GM12878 (cell line): ENCODE data around the gene LPCAT3. TPM values are rescaled to one million over a fixed set of nuclear protein-coding genes. Genes with fewer than 3 reads are reported as not detected.
A peak's percentile ranks its signal among the peaks of the same experiment; 100 is the strongest.

ENCODE experiments used
- ATAC-seq: fragments of 200-7000 bp; cut with Tn5 transposase; 3 replicates; pipeline ENCODE4 v1.9.1; 2020; ENCODE audit warnings: mild to moderate bottlenecking, moderate library complexity
- BruUV-seq: library from RNA; stranded (reverse); fragments of 400-500 nt; replicated peaks from 2 replicates; lab custom pipeline; 2021; lab: Mats Ljungman, UMichigan
- CTCF ChIA-PET: fragments of 300-600 bp; sonication (Branson Sonifier 250); formaldehyde crosslinking; extraction: SDS; loops from one replicate; lab custom pipeline; 2021; ENCODE audit warnings: inconsistent platforms; lab: Yijun Ruan, JAX
- POLR2A ChIA-PET: fragments of 350-600 bp; formaldehyde crosslinking; extraction: SDS; loops from one replicate; lab custom pipeline; 2021; ENCODE audit warnings: inconsistent platforms; lab: Charles Lee
- RAD21 ChIA-PET: fragments of 300-600 bp; sonication (Branson Sonifier 250); formaldehyde crosslinking; loops from one replicate; lab custom pipeline; 2023; ENCODE audit warnings: antibody characterized with exemption; ENCODE audit not compliant: unreplicated experiment; lab: Charles Lee
- SMC1A ChIA-PET: fragments of 300-600 bp; sonication (Branson Sonifier 250); formaldehyde crosslinking; loops from one replicate; lab custom pipeline; 2023; ENCODE audit not compliant: unreplicated experiment, uncharacterized antibody; lab: Charles Lee
- DNase-seq: peaks from one replicate; pipeline ENCODE4 v3.0.0-alpha.2; 2011; ENCODE audit warnings: low read depth, low spot score
- FAIRE-seq: peaks from 3 replicates; lab custom pipeline; 2011; peaks lifted over from hg19 to GRCh38; lab: Jason Lieb, UNC
- H2AFZ ChIP-seq: 2 replicates; pipeline ENCODE4 v1.6.0; 2011; ENCODE audit warnings: low read depth, low read length, control low read depth; ENCODE audit not compliant: control insufficient read depth
- H3K27ac ChIP-seq: 2 replicates; pipeline ENCODE4 v1.5.1; 2011; ENCODE audit warnings: control low read depth; ENCODE audit not compliant: control insufficient read depth, insufficient read depth
- H3K27me3 ChIP-seq, 2 experiments: replicated peaks in 1 of 2; 2 replicates each; pipeline versions ENCODE4 v1.6.0 to v1.6.1; 2011; ENCODE audit warnings: low read length in 1 of 2; ENCODE audit not compliant: control insufficient read depth in 2 of 2, insufficient read depth in 2 of 2
- H3K36me3 ChIP-seq, 2 experiments: 2 replicates each; pipeline ENCODE4 v1.5.1; 2011; ENCODE audit warnings: low read length in 1 of 2; ENCODE audit not compliant: control insufficient read depth in 2 of 2, insufficient read depth in 2 of 2
- H3K4me1 ChIP-seq: 2 replicates; pipeline ENCODE4 v1.6.1; 2011; ENCODE audit warnings: mild to moderate bottlenecking, low read length, moderate library complexity, mixed read lengths; ENCODE audit not compliant: control insufficient read depth, insufficient read depth
- H3K4me2 ChIP-seq: 2 replicates; pipeline ENCODE4 v1.6.0; 2011; ENCODE audit warnings: control low read depth; ENCODE audit not compliant: control insufficient read depth, insufficient read depth
- H3K4me3 ChIP-seq: fragments of 200-600 bp; sonication (generic); 2 replicates; pipeline ENCODE4 v1.5.1; 2016
- H3K79me2 ChIP-seq: 2 replicates; pipeline ENCODE4 v1.6.0; 2011; ENCODE audit warnings: low read length; ENCODE audit not compliant: control insufficient read depth, insufficient read depth
- H3K9ac ChIP-seq: 2 replicates; pipeline ENCODE4 v1.8.0; 2011; ENCODE audit warnings: low read length, control low read depth, mixed read lengths; ENCODE audit not compliant: control insufficient read depth, insufficient read depth
- H3K9me3 ChIP-seq: replicated peaks from 3 replicates; pipeline ENCODE4 v1.5.1; 2011; ENCODE audit warnings: mild to moderate bottlenecking, low read length; ENCODE audit not compliant: control insufficient read depth, insufficient read depth
- H4K20me1 ChIP-seq: 2 replicates; pipeline ENCODE4 v1.6.0; 2011; ENCODE audit not compliant: control insufficient read depth, insufficient read depth
- ASH2L ChIP-seq: fragments of 300-600, 200-600 bp; sonication (generic); IDR thresholded peaks from 2 replicates; pipeline ENCODE4 v1.6.1; 2017; ENCODE audit warnings: low read depth, mild to moderate bottlenecking, borderline replicate concordance
- BHLHE40 ChIP-seq, 2 experiments: fragments of 450-650 bp in 1 of 2; IDR thresholded peaks; 2 replicates each; pipeline ENCODE4 v1.6.1; 2011 to 2017; ENCODE audit warnings: low read depth in 2 of 2, borderline replicate concordance in 1 of 2, improper control_type of control experiment in 1 of 2, low read length in 1 of 2, mild to moderate bottlenecking in 1 of 2
- CEBPZ ChIP-seq: fragments of 150-350 bp; IDR thresholded peaks from 2 replicates; pipeline ENCODE4 v1.6.1; 2016; ENCODE audit warnings: low read depth, low read length
- ESRRA ChIP-seq: IDR thresholded peaks from 2 replicates; pipeline ENCODE4 v1.6.1; 2012; ENCODE audit warnings: mild to moderate bottlenecking, low read length, improper control_type of control experiment
- HDAC6 ChIP-seq: fragments of 200-600 bp; sonication (generic); IDR thresholded peaks from one replicate; pipeline ENCODE4 v1.8.0; 2017; ENCODE audit warnings: antibody characterized with exemption; ENCODE audit not compliant: unreplicated experiment
- JUNB ChIP-seq: IDR thresholded peaks from 2 replicates; pipeline ENCODE4 v1.6.1; 2016; ENCODE audit warnings: antibody characterized with exemption, mild to moderate bottlenecking
- MEF2A ChIP-seq: IDR thresholded peaks from 2 replicates; pipeline ENCODE4 v1.6.1; 2011; ENCODE audit warnings: low read depth, mild to moderate bottlenecking, low read length, moderate library complexity; ENCODE audit not compliant: insufficient read depth
- RAD21 ChIP-seq: IDR thresholded peaks from 2 replicates; pipeline ENCODE4 v1.6.1; 2011; ENCODE audit warnings: mild to moderate bottlenecking, low read depth, low read length, moderate library complexity; ENCODE audit not compliant: insufficient read depth
- RUNX3 ChIP-seq: IDR thresholded peaks from 2 replicates; pipeline ENCODE4 v1.6.1; 2012; ENCODE audit warnings: low read length, inconsistent platforms
- SMAD1 ChIP-seq: fragments of 450-650 bp; IDR thresholded peaks from 2 replicates; pipeline ENCODE4 v1.6.1; 2018; ENCODE audit warnings: mild to moderate bottlenecking, low read depth; ENCODE audit not compliant: partially characterized antibody
- SMAD5 ChIP-seq: IDR thresholded peaks from 2 replicates; pipeline ENCODE4 v1.6.1; 2016; ENCODE audit warnings: antibody characterized with exemption, low read depth
- SMARCA5 ChIP-seq: fragments of 450-650 bp; IDR thresholded peaks from 2 replicates; pipeline ENCODE4 v1.6.1; 2017; ENCODE audit warnings: mild to moderate bottlenecking
- SUPT20H ChIP-seq: IDR thresholded peaks from 2 replicates; pipeline ENCODE4 v1.6.1; 2011; ENCODE audit warnings: low read depth, mild to moderate bottlenecking, low read length, moderate library complexity, borderline replicate concordance; ENCODE audit not compliant: control insufficient read depth
- SUZ12 ChIP-seq: fragments of 200-600 bp; sonication (generic); IDR thresholded peaks from one replicate; pipeline ENCODE4 v1.6.1; 2018; ENCODE audit warnings: antibody characterized with exemption, mild to moderate bottlenecking; ENCODE audit not compliant: unreplicated experiment
- TCF12 ChIP-seq: IDR thresholded peaks from 2 replicates; pipeline ENCODE4 v1.6.1; 2011; ENCODE audit warnings: low read depth, mild to moderate bottlenecking, low read length
- USF2 ChIP-seq: IDR thresholded peaks from 2 replicates; pipeline ENCODE4 v1.6.1; 2011; ENCODE audit warnings: low read depth, low read length, improper control_type of control experiment, borderline replicate concordance
- ZNF207 ChIP-seq: fragments of 450-650 bp; IDR thresholded peaks from 2 replicates; pipeline ENCODE4 v1.6.1; 2014; ENCODE audit warnings: antibody characterized with exemption, mild to moderate bottlenecking, borderline replicate concordance
- WGBS: methylation state at CpG from one replicate; pipeline ENCODE4 v1.1.6; 2016; ENCODE audit warnings: low lambda C conversion rate; ENCODE audit not compliant: insufficient replicate concordance, insufficient coverage; ENCODE audit errors: missing lambda C conversion rate; 5-methylcytosine and 5-hydroxymethylcytosine counted together
- in situ Hi-C: fragments of 300-500 bp; cut with MboI; formaldehyde crosslinking; loops from 9 replicates; pipeline ENCODE4 v1.14.3; 2018; ENCODE audit warnings: mixed read lengths
- intact Hi-C: fragments of 100-400 bp; cut with micrococcal nuclease; formaldehyde crosslinking; loops from one replicate; pipeline ENCODE4 v1.14.2; 2022; ENCODE audit not compliant: unreplicated experiment
- polyA plus RNA-seq, 11 experiments: library from polyadenylated mRNA; depleted of rRNA in 4 of 11; unstranded in 6 of 11; stranded (reverse) in 5 of 11; fragments of >200 nt; fragmentation: Nextera tagmentation in 4 of 11; fragmentation: Illumina TruSeq in 1 of 11; extraction: Ambion mirVana in 4 of 11; extraction: Trizol in 1 of 11; gene quantifications; 1 replicate in 1 of 11; 2 replicates in 10 of 11; pipeline versions ENCODE4 v1.2.1 to v1.2.3, GENCODE V29; 2011 to 2016; ENCODE audit warnings: inconsistent platforms in 2 of 11, missing spikeins in 2 of 11, low read depth in 1 of 11
- total RNA-seq, 4 experiments: library from RNA; depleted of rRNA in 3 of 4; stranded (reverse); fragments of >200 nt in 3 of 4; fragmentation: Illumina TruSeq in 1 of 4; extraction: Trizol in 1 of 4; gene quantifications; 2 replicates each; pipeline versions ENCODE4 v1.2.1 to v1.2.3, GENCODE V29; 2013 to 2021

The LPCAT3 gene
- total and polyA plus RNA-seq, 10 of the 15 experiments (the other 5 are each of a cell fraction or from before 2014, with no cell fraction given) = 2.6 to 48.3 (median 23.0) TPM

GRCh38 chr12:6952863-6953441, 65.3 kb downstream of the LPCAT3 start:
- RAD21 ChIA-PET = interaction anchor here (0.5 to 3.4 kb wide), 6 partner anchors 9 to 504 kb away, joined by 3 to 16 read pairs (median 7); partner anchors contain the start of genes C12orf57 and RNU7-1
- SMC1A ChIA-PET = interaction anchor here (1.6 to 11.6 kb wide), 2 partner anchors 7 to 9 kb away, joined by 6 to 395 read pairs; partner anchors contain the start of genes C12orf57 and RNU7-1
- BruUV-seq = TSS peak; percentile 91
- peaks cover 73% of the 10 kb centered on the region for H3K4me1 ChIP-seq
- H4K20me1 ChIP-seq = no peaks in the 10 kb centered on the region
- peak overlapping the region; percentile 95 for H3K4me3 ChIP-seq
- H3K9ac ChIP-seq = peak overlapping the region; percentile 99
- no peaks in the 10 kb centered on the region for H3K9me3 ChIP-seq
- in situ Hi-C loops (loop anchor here (25.0 kb wide), 1 partner anchor 1684 kb away; no protein-coding TSS in a partner anchor), intact Hi-C loops (loop anchor here (1.0 kb wide), 1 partner anchor 8 kb away; no protein-coding TSS in a partner anchor)
- H3K36me3 ChIP-seq = peaks cover 6 to 30% of the 10 kb centered on the region in 2 experiments
- POLR2A ChIA-PET = interaction anchor here (0.8 to 17.8 kb wide), 4 partner anchors 7 to 155 kb away, joined by 3 to 524 read pairs (median 6); partner anchors contain the start of genes C12orf57 and RNU7-1
- WGBS = 2% methylated on average over 15 of the region's 15 CpGs
- H3K79me2 ChIP-seq = peaks cover 88% of the 10 kb centered on the region
- ATAC-seq (no peak), FAIRE-seq (peak; percentile 38), DNase-seq (no peak)
- CTCF ChIA-PET = interaction anchor here (1.2 to 11.6 kb wide), 5 partner anchors 8 to 29 kb away, joined by 4 to 645 read pairs (median 4); partner anchors contain the start of genes C12orf57 and RNU7-1
- H3K27ac ChIP-seq = peak overlapping the region; percentile 99
- no peak overlapping the region for H2AFZ ChIP-seq
- H3K4me2 ChIP-seq = peak overlapping the region; percentile 99
- no peaks in the 10 kb centered on the region for H3K27me3 ChIP-seq
- no peak for TF ChIP-seq SMAD1
- TF ChIP-seq ASH2L = no peak
- peak; percentile 21; the same call in 1 of the 2 replicates for TF ChIP-seq SMARCA5
- no peak for TF ChIP-seq JUNB
- TF ChIP-seq SMAD5 = peak; percentile 77; the same call in 1 of the 2 replicates
- peak in 1 of 2 experiments; percentile 44; a peak in 1 of 4 replicates for TF ChIP-seq BHLHE40 (IDR thresholded peaks at IDR 0.05; ENCODE audit: borderline replicate concordance in 1 of 2, low read depth in 2 of 2, low read length in 1 of 2)
- TF ChIP-seq HDAC6 = no peak
- TF ChIP-seq USF2 = no peak
- TF ChIP-seq RUNX3 = no peak
- no peak for TF ChIP-seq CEBPZ
- TF ChIP-seq RAD21 = no peak
- TF ChIP-seq ZNF207 = no peak
- no peak for TF ChIP-seq SUZ12
- no peak for TF ChIP-seq TCF12
- 0 out of 2 replicates have a peak, but pooled peaks have one; percentile 1 for TF ChIP-seq MEF2A
- no peak for TF ChIP-seq SUPT20H
- TF ChIP-seq ESRRA = no peak
